ENCODE measurements around the gene RHOF.

DNA sequence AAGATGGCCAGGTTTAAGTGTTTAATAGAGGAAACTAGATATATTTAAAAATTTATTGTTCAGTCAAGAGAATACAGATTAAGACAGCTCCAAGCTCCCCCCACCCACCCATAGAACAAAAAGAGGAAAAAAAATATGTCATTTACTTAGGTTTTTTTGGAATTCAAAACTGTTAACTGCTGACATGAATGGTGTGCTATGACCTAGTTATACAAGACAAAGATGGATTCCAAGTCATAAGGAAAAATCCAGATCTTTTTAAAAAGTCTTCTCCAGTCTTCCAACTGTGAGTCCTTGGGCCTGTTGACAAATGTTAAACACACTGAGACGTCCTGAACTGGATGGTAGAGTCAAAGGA is 9.0 kb upstream of the RHOF start:
- TF ChIP-seq SMARCE1 (IDR thresholded peaks at IDR 0.05; ENCODE audit: borderline replicate concordance): no peak
- TF ChIP-seq SUZ12 (IDR thresholded peaks at IDR 0.05; ENCODE audit: low read depth, low read length): no peak
- no peak for TF ChIP-seq EZH2 (conservative IDR thresholded peaks at IDR 0.05; ENCODE audit: low read depth, low read length)
- no peak for TF ChIP-seq CCDC6 (CRISPR knock-in tag; IDR thresholded peaks at IDR 0.05)
- TF ChIP-seq, protein P1, sequence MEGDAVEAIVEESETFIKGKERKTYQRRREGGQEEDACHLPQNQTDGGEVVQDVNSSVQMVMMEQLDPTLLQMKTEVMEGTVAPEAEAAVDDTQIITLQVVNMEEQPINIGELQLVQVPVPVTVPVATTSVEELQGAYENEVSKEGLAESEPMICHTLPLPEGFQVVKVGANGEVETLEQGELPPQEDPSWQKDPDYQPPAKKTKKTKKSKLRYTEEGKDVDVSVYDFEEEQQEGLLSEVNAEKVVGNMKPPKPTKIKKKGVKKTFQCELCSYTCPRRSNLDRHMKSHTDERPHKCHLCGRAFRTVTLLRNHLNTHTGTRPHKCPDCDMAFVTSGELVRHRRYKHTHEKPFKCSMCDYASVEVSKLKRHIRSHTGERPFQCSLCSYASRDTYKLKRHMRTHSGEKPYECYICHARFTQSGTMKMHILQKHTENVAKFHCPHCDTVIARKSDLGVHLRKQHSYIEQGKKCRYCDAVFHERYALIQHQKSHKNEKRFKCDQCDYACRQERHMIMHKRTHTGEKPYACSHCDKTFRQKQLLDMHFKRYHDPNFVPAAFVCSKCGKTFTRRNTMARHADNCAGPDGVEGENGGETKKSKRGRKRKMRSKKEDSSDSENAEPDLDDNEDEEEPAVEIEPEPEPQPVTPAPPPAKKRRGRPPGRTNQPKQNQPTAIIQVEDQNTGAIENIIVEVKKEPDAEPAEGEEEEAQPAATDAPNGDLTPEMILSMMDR (CRISPR knock-in tag; IDR thresholded peaks at IDR 0.05): no peak
- TF ChIP-seq SP2 (CRISPR knock-in tag; IDR thresholded peaks at IDR 0.05): no peak
- TF ChIP-seq ZNF841 (CRISPR knock-in tag; IDR thresholded peaks at IDR 0.05; ENCODE audit: borderline replicate concordance): no peak
- TF ChIP-seq, protein P2, sequence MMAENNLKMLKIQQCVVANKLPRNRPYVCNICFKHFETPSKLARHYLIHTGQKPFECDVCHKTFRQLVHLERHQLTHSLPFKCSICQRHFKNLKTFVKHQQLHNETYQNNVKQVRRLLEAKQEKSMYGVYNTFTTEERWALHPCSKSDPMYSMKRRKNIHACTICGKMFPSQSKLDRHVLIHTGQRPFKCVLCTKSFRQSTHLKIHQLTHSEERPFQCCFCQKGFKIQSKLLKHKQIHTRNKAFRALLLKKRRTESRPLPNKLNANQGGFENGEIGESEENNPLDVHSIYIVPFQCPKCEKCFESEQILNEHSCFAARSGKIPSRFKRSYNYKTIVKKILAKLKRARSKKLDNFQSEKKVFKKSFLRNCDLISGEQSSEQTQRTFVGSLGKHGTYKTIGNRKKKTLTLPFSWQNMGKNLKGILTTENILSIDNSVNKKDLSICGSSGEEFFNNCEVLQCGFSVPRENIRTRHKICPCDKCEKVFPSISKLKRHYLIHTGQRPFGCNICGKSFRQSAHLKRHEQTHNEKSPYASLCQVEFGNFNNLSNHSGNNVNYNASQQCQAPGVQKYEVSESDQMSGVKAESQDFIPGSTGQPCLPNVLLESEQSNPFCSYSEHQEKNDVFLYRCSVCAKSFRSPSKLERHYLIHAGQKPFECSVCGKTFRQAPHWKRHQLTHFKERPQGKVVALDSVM (CRISPR knock-in tag; IDR thresholded peaks at IDR 0.05): no peak
- TF ChIP-seq RBFOX2 (IDR thresholded peaks at IDR 0.05; ENCODE audit: low read depth, low read length): peak; percentile 63
- TF ChIP-seq, protein P3, sequence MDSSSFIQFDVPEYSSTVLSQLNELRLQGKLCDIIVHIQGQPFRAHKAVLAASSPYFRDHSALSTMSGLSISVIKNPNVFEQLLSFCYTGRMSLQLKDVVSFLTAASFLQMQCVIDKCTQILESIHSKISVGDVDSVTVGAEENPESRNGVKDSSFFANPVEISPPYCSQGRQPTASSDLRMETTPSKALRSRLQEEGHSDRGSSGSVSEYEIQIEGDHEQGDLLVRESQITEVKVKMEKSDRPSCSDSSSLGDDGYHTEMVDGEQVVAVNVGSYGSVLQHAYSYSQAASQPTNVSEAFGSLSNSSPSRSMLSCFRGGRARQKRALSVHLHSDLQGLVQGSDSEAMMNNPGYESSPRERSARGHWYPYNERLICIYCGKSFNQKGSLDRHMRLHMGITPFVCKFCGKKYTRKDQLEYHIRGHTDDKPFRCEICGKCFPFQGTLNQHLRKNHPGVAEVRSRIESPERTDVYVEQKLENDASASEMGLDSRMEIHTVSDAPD (CRISPR knock-in tag; IDR thresholded peaks at IDR 0.05): no peak
- TF ChIP-seq ZNF274 (CRISPR knock-in tag; IDR thresholded peaks at IDR 0.05): no peak
- TF ChIP-seq, protein P4, sequence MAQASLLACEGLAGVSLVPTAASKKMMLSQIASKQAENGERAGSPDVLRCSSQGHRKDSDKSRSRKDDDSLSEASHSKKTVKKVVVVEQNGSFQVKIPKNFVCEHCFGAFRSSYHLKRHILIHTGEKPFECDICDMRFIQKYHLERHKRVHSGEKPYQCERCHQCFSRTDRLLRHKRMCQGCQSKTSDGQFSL (CRISPR knock-in tag; IDR thresholded peaks at IDR 0.05): no peak
- TF ChIP-seq EP300 (IDR thresholded peaks at IDR 0.05; ENCODE audit: low read depth in 2 of 2, low read length in 2 of 2): no peak
- no peak for TF ChIP-seq EP300 (CRISPR knock-in tag; IDR thresholded peaks at IDR 0.05; ENCODE audit: borderline replicate concordance)
- TF ChIP-seq GABPA (IDR thresholded peaks at IDR 0.05; ENCODE audit: low read depth, low read length): no peak
- no peak for TF ChIP-seq GABPA (CRISPR knock-in tag; IDR thresholded peaks at IDR 0.05; ENCODE audit: low read depth)

All from HepG2 (cell line).